ENCODE measurements around the gene LGALSL.

GRCh38 chr2:64506686-64507085, 52.7 kb downstream of the LGALSL start:
- TF ChIP-seq TAF1 (IDR thresholded peaks at IDR 0.05; ENCODE audit: low read depth) (no peak), USF1 (IDR thresholded peaks at IDR 0.05) (no peak), EP300 (IDR thresholded peaks at IDR 0.05; ENCODE audit: borderline replicate concordance) (no peak), TEAD4 (IDR thresholded peaks at IDR 0.05) (no peak), CEBPB (IDR thresholded peaks at IDR 0.05) (no peak), ZBTB7A (IDR thresholded peaks at IDR 0.05; ENCODE audit: low read depth) (no peak), RAD21 (IDR thresholded peaks at IDR 0.05; ENCODE audit: low read depth) (no peak), CREB1 (IDR thresholded peaks at IDR 0.05; ENCODE audit: low read depth) (no peak)

All from Ishikawa (cell line).